GM23248 (cell line): ENCODE results near the gene CXADR. TPM values are rescaled to one million over a fixed set of nuclear protein-coding genes. Genes with fewer than 3 reads are reported as not detected.
"Not testable (repeated sequence)": the region's sequence is repeated elsewhere in the genome, so short reads cannot be mapped to it uniquely, and the experiment has no call there.

Source experiments
- DNase-seq: peaks from one replicate; pipeline ENCODE4 v3.0.0-alpha.2; 2015
- H2AFZ ChIP-seq: fragments of 200-600 bp; sonication (generic); 2 replicates; pipeline ENCODE4 v1.6.1; 2016; ENCODE audit warnings: antibody characterized with exemption
- H3F3A ChIP-seq: fragments of 200-600 bp; sonication (generic); 2 replicates; pipeline ENCODE4 v1.6.1; 2016; ENCODE audit warnings: mild to moderate bottlenecking, antibody characterized with exemption, mixed run types; ENCODE audit not compliant: insufficient read depth
- H3K27ac ChIP-seq: fragments of 200-600 bp; sonication (generic); 2 replicates; pipeline ENCODE4 v1.5.1; 2016; ENCODE audit warnings: mild to moderate bottlenecking
- H3K27me3 ChIP-seq: fragments of 200-600 bp; sonication (generic); replicated peaks from 2 replicates; pipeline ENCODE4 v1.6.1; 2016; ENCODE audit warnings: mild to moderate bottlenecking; ENCODE audit not compliant: insufficient read depth
- H3K36me3 ChIP-seq: fragments of 200-600 bp; sonication (generic); 2 replicates; pipeline ENCODE4 v1.6.1; 2016; ENCODE audit warnings: low read depth, mild to moderate bottlenecking
- H3K4me1 ChIP-seq: fragments of 200-600 bp; sonication (generic); 2 replicates; pipeline ENCODE4 v1.6.1; 2016; ENCODE audit warnings: mild to moderate bottlenecking; ENCODE audit not compliant: insufficient read depth
- H3K4me2 ChIP-seq: fragments of 200-600 bp; sonication (generic); one replicate; pipeline ENCODE4 v1.6.1; 2016; ENCODE audit warnings: mild to moderate bottlenecking; ENCODE audit not compliant: unreplicated experiment
- H3K4me3 ChIP-seq: fragments of 200-600 bp; sonication (generic); 2 replicates; pipeline ENCODE4 v1.5.1; 2016; ENCODE audit warnings: mild to moderate bottlenecking
- H3K79me2 ChIP-seq: fragments of 200-600 bp; sonication (generic); 2 replicates; pipeline ENCODE4 v1.6.1; 2016; ENCODE audit warnings: mild to moderate bottlenecking; ENCODE audit not compliant: insufficient read depth
- H3K9ac ChIP-seq: fragments of 200-600 bp; sonication (generic); 2 replicates; pipeline ENCODE4 v1.6.1; 2016; ENCODE audit warnings: mild to moderate bottlenecking
- H3K9me2 ChIP-seq: fragments of 200-600 bp; sonication (generic); 2 replicates; pipeline ENCODE4 v1.6.1; 2016; ENCODE audit warnings: mixed run types, mild to moderate bottlenecking, moderate library complexity; ENCODE audit not compliant: insufficient read depth
- H3K9me3 ChIP-seq: fragments of 200-600 bp; sonication (generic); one replicate; pipeline ENCODE4 v1.6.1; 2017; ENCODE audit warnings: low read depth
- H4K20me1 ChIP-seq: fragments of 200-600 bp; sonication (generic); 2 replicates; pipeline ENCODE4 v1.6.0; 2016; ENCODE audit not compliant: insufficient read depth
- EZH2 ChIP-seq: fragments of 200-600 bp; sonication (generic); IDR thresholded peaks from 2 replicates; pipeline ENCODE4 v1.6.1; 2018; ENCODE audit warnings: antibody characterized with exemption, mild to moderate bottlenecking; ENCODE audit not compliant: insufficient read depth, poor library complexity, severe bottlenecking
- EZH2phosphoT487 ChIP-seq: fragments of 200-600 bp; sonication (generic); IDR thresholded peaks from 2 replicates; pipeline ENCODE4 v1.6.1; 2018; ENCODE audit warnings: antibody characterized with exemption, moderate library complexity, mild to moderate bottlenecking, low read depth; ENCODE audit not compliant: insufficient read depth
- WGBS, 2 experiments: methylation state at CpG; one replicate each; pipeline ENCODE4 v1.1.6; 2015 to 2017; ENCODE audit warnings: low lambda C conversion rate in 2 of 2, low coverage in 1 of 2; ENCODE audit errors: missing lambda C conversion rate in 2 of 2; 5-methylcytosine and 5-hydroxymethylcytosine counted together
- in situ Hi-C: fragments of 300-500 bp; cut with MboI; formaldehyde crosslinking; loops from 2 replicates; pipeline ENCODE4 v1.15.0; 2020
- polyA plus RNA-seq: library from polyadenylated mRNA; unstranded; fragments of >200 nt; fragmentation: Nextera tagmentation; extraction: Ambion mirVana; gene quantifications from 2 replicates; pipeline ENCODE4 v1.2.1, GENCODE V29; 2016
- total RNA-seq: library from RNA; depleted of rRNA; stranded (reverse); fragments of >200 nt; shearing (Covaris generic); gene quantifications from 2 replicates; pipeline ENCODE4 v1.2.3, GENCODE V29; 2014

Gene CXADR
- total and polyA plus RNA-seq, 2 experiments from 2014 or later = 0.23 TPM; not detected in 1

GRCh38 chr21:17497316-17497715 is 15.5 kb upstream of the CXADR start:
- TF ChIP-seq EZH2 (no peak), EZH2phosphoT487 (no peak)
- H3K36me3 ChIP-seq = no peaks in the 10 kb centered on the region
- H2AFZ ChIP-seq = no peak overlapping the region
- in situ Hi-C loops = no loop called here
- no peaks in the 10 kb centered on the region for H3K9me3 ChIP-seq
- H3K4me1 ChIP-seq = peaks cover 7% of the 10 kb centered on the region
- H4K20me1 ChIP-seq = no peaks in the 10 kb centered on the region
- H3K9me2 ChIP-seq = no peaks in the 10 kb centered on the region
- no peaks in the 10 kb centered on the region; the same call in 1 of the 2 replicates for H3K27me3 ChIP-seq
- no peak overlapping the region for H3K4me2 ChIP-seq
- no peak overlapping the region for H3K9ac ChIP-seq
- H3F3A ChIP-seq = peaks cover 4% of the 10 kb centered on the region; the same call in 1 of the 2 replicates
- H3K79me2 ChIP-seq = no peaks in the 10 kb centered on the region
- H3K4me3 ChIP-seq = no peak overlapping the region
- DNase-seq = no peak
- H3K27ac ChIP-seq = no peak overlapping the region

GRCh38 chr21:17498586-17498985 is 14.3 kb upstream of the CXADR start:
- Histone ChIP-seq H3K79me2 (no peaks in the 10 kb centered on the region), H3K36me3 (no peaks in the 10 kb centered on the region), H3K27me3 (peaks cover 3% of the 10 kb centered on the region; the same call in 1 of the 2 replicates), H3K9me3 (no peaks in the 10 kb centered on the region), H3K9ac (no peak overlapping the region), H3K27ac (no peak overlapping the region), H3K4me2 (no peak overlapping the region), H3K4me1 (no peaks in the 10 kb centered on the region), H3F3A (no peaks in the 10 kb centered on the region), H3K9me2 (no peaks in the 10 kb centered on the region), H3K4me3 (no peak overlapping the region), H2AFZ (no peak overlapping the region), H4K20me1 (no peaks in the 10 kb centered on the region)
- no peak for TF ChIP-seq EZH2
- TF ChIP-seq EZH2phosphoT487 = no peak
- in situ Hi-C loops = no loop called here
- 84 to 95% methylated on average over 2 of the region's 2 CpGs for WGBS, 2 experiments
- DNase-seq = no peak

- Histone ChIP-seq H3K4me2 (no peak overlapping the region), H4K20me1 (no peaks in the 10 kb centered on the region), H3K9me2 (no peaks in the 10 kb centered on the region), H3K27ac (no peak overlapping the region), H3K9me3 (no peaks in the 10 kb centered on the region), H3K4me3 (no peak overlapping the region), H3K4me1 (no peaks in the 10 kb centered on the region), H2AFZ (no peak overlapping the region), H3F3A (no peaks in the 10 kb centered on the region), H3K79me2 (no peaks in the 10 kb centered on the region), H3K9ac (no peak overlapping the region), H3K27me3 (peaks cover 3% of the 10 kb centered on the region; the same call in 1 of the 2 replicates), H3K36me3 (no peaks in the 10 kb centered on the region)
- TF ChIP-seq EZH2phosphoT487 (no peak), EZH2 (no peak)
- DNase-seq = no peak
- in situ Hi-C loops = no loop called here
- 65 to 67% methylated on average over 4 of the region's 4 CpGs for WGBS, 2 experiments
Observed at GRCh38 chr21:17501107-17502006, 11.5 kb upstream of the CXADR start.

GRCh38 chr21:17502985-17503384 is 9.9 kb upstream of the CXADR start:
- H3K9ac ChIP-seq, H3K4me3 ChIP-seq, in situ Hi-C loops, H3K4me2 ChIP-seq, DNase-seq, H3K4me1 ChIP-seq, H3K27me3 ChIP-seq, H3K79me2 ChIP-seq, H4K20me1 ChIP-seq, H3F3A ChIP-seq, H3K36me3 ChIP-seq, H3K27ac ChIP-seq, H3K9me2 ChIP-seq, H2AFZ ChIP-seq, H3K9me3 ChIP-seq: not testable (repeated sequence)
- 62 to 66% methylated on average over 5 of the region's 5 CpGs for WGBS, 2 experiments
